HEK293T (cell line): ENCODE results near the gene CUX1.

Experiments
- BHLHE40 ChIP-seq: fragments of 450-650 bp; IDR thresholded peaks from 2 replicates; pipeline ENCODE4 v1.6.1; 2016; ENCODE audit warnings: mild to moderate bottlenecking, moderate library complexity, borderline replicate concordance
- CTBP1 ChIP-seq: fragments of 450-650 bp; IDR thresholded peaks from 2 replicates; pipeline ENCODE4 v1.6.1; 2016; ENCODE audit warnings: borderline replicate concordance
- FOXA1 ChIP-seq: fragments of 450-650 bp; IDR thresholded peaks from 2 replicates; pipeline ENCODE4 v1.6.1; 2016; ENCODE audit warnings: mild to moderate bottlenecking
- FOXK2 ChIP-seq: fragments of 450-650 bp; IDR thresholded peaks from 2 replicates; pipeline ENCODE4 v1.6.1; 2016; ENCODE audit warnings: mild to moderate bottlenecking
- FOXM1 ChIP-seq: fragments of 450-650 bp; IDR thresholded peaks from 2 replicates; pipeline ENCODE4 v1.6.1; 2017; ENCODE audit warnings: mild to moderate bottlenecking, borderline replicate concordance
- HDGF ChIP-seq: fragments of 450-650 bp; IDR thresholded peaks from 2 replicates; pipeline ENCODE4 v1.6.1; 2017; ENCODE audit warnings: antibody characterized with exemption, borderline replicate concordance
- NFRKB ChIP-seq: fragments of 450-650 bp; IDR thresholded peaks from 2 replicates; pipeline ENCODE4 v1.6.1; 2016; ENCODE audit warnings: mild to moderate bottlenecking, moderate library complexity
- PKNOX1 ChIP-seq: fragments of 450-650 bp; IDR thresholded peaks from 2 replicates; pipeline ENCODE4 v1.6.1; 2016
- SP1 ChIP-seq: fragments of 450-650 bp; IDR thresholded peaks from 2 replicates; pipeline ENCODE4 v1.6.1; 2017
- TARDBP ChIP-seq: fragments of 450-650 bp; IDR thresholded peaks from 2 replicates; pipeline ENCODE4 v1.6.1; 2016

DNA sequence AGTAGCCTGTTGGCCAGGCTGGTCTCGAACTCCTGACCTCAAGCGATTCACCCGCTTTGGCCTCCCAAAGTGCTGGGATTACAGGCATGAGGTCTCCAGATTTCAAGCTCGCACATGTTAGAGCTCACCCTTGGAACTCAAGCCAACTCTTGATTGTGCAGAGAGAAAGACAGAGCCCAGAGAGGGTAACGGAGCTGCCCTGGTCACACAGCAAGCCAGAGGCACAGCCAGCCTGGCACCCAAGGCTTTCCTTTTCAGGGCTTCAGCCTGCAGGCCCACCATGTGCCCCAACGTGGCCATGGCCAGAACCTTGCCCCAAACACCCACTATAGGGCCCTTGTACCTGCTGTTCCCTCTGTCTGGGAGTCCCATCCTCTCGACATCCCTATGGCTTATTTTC lies 49.1 kb upstream of the CUX1 start:
- no peak for TF ChIP-seq CTBP1
- TF ChIP-seq SP1, result no peak
- no peak for TF ChIP-seq FOXM1
- TF ChIP-seq NFRKB, result no peak
- no peak for TF ChIP-seq FOXA1
- no peak for TF ChIP-seq TARDBP
- no peak for TF ChIP-seq HDGF
- TF ChIP-seq FOXK2, result no peak
- TF ChIP-seq BHLHE40, result no peak
- no peak for TF ChIP-seq PKNOX1
